Psoas muscle (tissue), 8 donors: ENCODE measurements around the gene CORO1C. TPM values are rescaled to one million over a fixed set of nuclear protein-coding genes. Genes with fewer than 3 reads are reported as not detected.
A peak's percentile ranks its signal among the peaks of the same experiment; 100 is the strongest.
"Not testable (repeated sequence)": the region's sequence is repeated elsewhere in the genome, so short reads cannot be mapped to it uniquely, and the experiment has no call there.

Experiments
- ATAC-seq, 4 donors: fragments of 200-7000 bp; cut with Tn5 transposase; one replicate each; pipeline ENCODE4 v1.9.1; 2020; ENCODE audit warnings: moderate library complexity in 3 of 4, mild to moderate bottlenecking in 2 of 4
- DNase-seq, 2 donors: peaks; one replicate each; pipeline ENCODE4 v3.0.0-alpha.2; 2020
- H3K27ac ChIP-seq: fragments of 200-600 bp; one replicate; pipeline ENCODE4 v1.8.0; 2022
- H3K27me3 ChIP-seq, 3 donors: fragments of 200-600 bp in 1 of 3; one replicate each; pipeline versions ENCODE4 v1.6.1 to v1.8.0; 2013 to 2022; ENCODE audit warnings: low read length in 2 of 3, mild to moderate bottlenecking in 2 of 3, moderate library complexity in 1 of 3; ENCODE audit not compliant: insufficient read depth in 3 of 3
- H3K36me3 ChIP-seq, 2 donors: fragments of 200-600 bp in 1 of 2; one replicate each; pipeline versions ENCODE4 v1.6.1 to v1.8.0; 2013 to 2022; ENCODE audit warnings: low read depth in 1 of 2, mild to moderate bottlenecking in 1 of 2, moderate library complexity in 1 of 2; ENCODE audit not compliant: insufficient read depth in 1 of 2
- H3K4me1 ChIP-seq: fragments of 200-600 bp; one replicate; pipeline ENCODE4 v1.8.0; 2022
- H3K4me3 ChIP-seq: fragments of 200-600 bp; one replicate; pipeline ENCODE4 v1.8.0; 2022; ENCODE audit warnings: mild to moderate bottlenecking
- H3K9me3 ChIP-seq: fragments of 200-600 bp; one replicate; pipeline ENCODE4 v1.8.0; 2022
- CTCF ChIP-seq: fragments of 200-600 bp; IDR thresholded peaks from one replicate; pipeline ENCODE4 v1.8.0; 2022; ENCODE audit warnings: antibody characterized with exemption
- WGBS, 3 donors: extraction: QIAGEN DNeasy Blood & Tissue Kit; methylation state at CpG; one replicate each; pipeline versions ENCODE4 v1.1.6 to v1.1.7; 2013; 5-methylcytosine and 5-hydroxymethylcytosine counted together
- intact Hi-C, 2 donors: fragments of 100-400 bp; cut with DNase I; formaldehyde crosslinking; loops; one replicate each; pipeline versions ENCODE4 v1.11.0 to v1.14.2; 2022
- polyA plus RNA-seq, 3 donors: library from polyadenylated mRNA; stranded (reverse); fragments of 200-250 nt; gene quantifications; one replicate each; pipeline ENCODE4 v1.2.3, GENCODE V29; 2013
- total RNA-seq, 4 donors: library from RNA; stranded (reverse); fragmentation: NEBNext Ultra II Directional in 2 of 4; extraction: Animal tissue kit (Norgen Biotek cat#: 25700) in 2 of 4; gene quantifications; one replicate each; pipeline versions ENCODE4 v1.2.1 to v1.2.4, GENCODE V29; 2021 to 2023
- donor health status: healthy with polysubstance abuse.
- donor health status: DM: no; HTN: no; CAD: no; lungs with moderate emphysema.
- donor health status: Bipolar disorder and iron deficiency.
- donor health status: healthy.
- donor health status: DM: yes; HTN: yes; CAD: no.
- donor health status: DM: no; HTN: no; CAD: no.
- donor health status: DM: no; HTN: no; CAD: no.
- donor health status: DM: yes; HTN: yes; CAD: no.

Gene CORO1C
- total and polyA plus RNA-seq, 7 donors = 16.9 to 67.1 (median 40.5) TPM

- 43 to 52% (median 47%) methylated on average over 4 of the region's 4 CpGs for WGBS, 3 donors
- DNase-seq = peak; percentile 25 to 40
These were observed 20.5 kb upstream of the CORO1C start for GRCh38 chr12:108751821-108752220.

GRCh38 chr12:108751003-108751402 is 19.7 kb upstream of the CORO1C start:
- H3K27ac ChIP-seq, H3K27me3 ChIP-seq, H3K4me1 ChIP-seq, H3K9me3 ChIP-seq, DNase-seq, intact Hi-C loops, H3K36me3 ChIP-seq, H3K4me3 ChIP-seq, ATAC-seq: not testable (repeated sequence)
- WGBS, 3 donors = 83 to 94% (median 87%) methylated on average over 4 of the region's 4 CpGs

More at GRCh38 chr12:108751821-108752220, 20.5 kb upstream of the CORO1C start:
- H3K36me3 ChIP-seq = no peaks in the 10 kb centered on the region
- H3K4me1 ChIP-seq = no peaks in the 10 kb centered on the region
- ATAC-seq = no peak
- H3K27me3 ChIP-seq = no peaks in the 10 kb centered on the region
- intact Hi-C loops = no loop called here
- no peak overlapping the region for H3K27ac ChIP-seq
- no peaks in the 10 kb centered on the region for H3K9me3 ChIP-seq
- H3K4me3 ChIP-seq = no peak overlapping the region
- TF ChIP-seq CTCF = no peak

DNA sequence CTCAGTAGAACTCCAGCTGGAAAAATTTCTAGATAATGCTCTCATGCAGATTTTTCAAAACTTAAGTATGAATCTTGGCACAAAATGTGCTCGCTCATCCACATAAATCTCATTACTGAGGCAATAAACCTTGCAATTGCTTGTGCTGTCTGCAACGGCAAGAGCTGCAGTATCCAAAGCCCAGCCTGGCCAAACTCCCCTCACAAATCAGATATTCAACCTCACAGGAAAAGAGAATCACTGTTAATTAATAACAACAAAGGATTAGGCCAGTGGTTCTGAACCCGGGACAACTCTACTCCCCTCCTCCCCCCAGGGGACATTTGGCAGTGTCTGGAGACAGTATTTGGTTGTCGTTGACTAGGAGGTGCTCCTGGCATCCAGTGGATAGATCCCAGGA is 19.2 kb upstream of the CORO1C start:
- no peaks in the 10 kb centered on the region for H3K27me3 ChIP-seq

GRCh38 chr12:108747563-108747962 is 16.2 kb upstream of the CORO1C start:
- Histone ChIP-seq H3K27ac (no peak overlapping the region), H3K27me3 (no peaks in the 10 kb centered on the region), H3K4me3 (no peak overlapping the region), H3K4me1 (no peaks in the 10 kb centered on the region), H3K36me3 (no peaks in the 10 kb centered on the region), H3K9me3 (no peaks in the 10 kb centered on the region)
- no peak for TF ChIP-seq CTCF
- WGBS, 3 donors = 96 to 99% (median 98%) methylated on average over 3 of the region's 3 CpGs
- ATAC-seq (no peak), DNase-seq (no peak)
- intact Hi-C loops = loop anchor here in 1 of 2 donors (2.0 kb wide), 1 partner anchor 17 kb away; no protein-coding TSS in a partner anchor

More for the DNA sequence above, 19.2 kb upstream of the CORO1C start:
- no peak for ATAC-seq
- DNase-seq = no peak
- no peaks in the 10 kb centered on the region for H3K4me1 ChIP-seq
- H3K36me3 ChIP-seq = no peaks in the 10 kb centered on the region
- H3K4me3 ChIP-seq = no peak overlapping the region
- H3K9me3 ChIP-seq = no peaks in the 10 kb centered on the region
- intact Hi-C loops = no loop called here
- WGBS, 3 donors = 39 to 51% (median 40%) methylated on average over 4 of the region's 4 CpGs
- no peak overlapping the region for H3K27ac ChIP-seq
- no peak for TF ChIP-seq CTCF

DNA sequence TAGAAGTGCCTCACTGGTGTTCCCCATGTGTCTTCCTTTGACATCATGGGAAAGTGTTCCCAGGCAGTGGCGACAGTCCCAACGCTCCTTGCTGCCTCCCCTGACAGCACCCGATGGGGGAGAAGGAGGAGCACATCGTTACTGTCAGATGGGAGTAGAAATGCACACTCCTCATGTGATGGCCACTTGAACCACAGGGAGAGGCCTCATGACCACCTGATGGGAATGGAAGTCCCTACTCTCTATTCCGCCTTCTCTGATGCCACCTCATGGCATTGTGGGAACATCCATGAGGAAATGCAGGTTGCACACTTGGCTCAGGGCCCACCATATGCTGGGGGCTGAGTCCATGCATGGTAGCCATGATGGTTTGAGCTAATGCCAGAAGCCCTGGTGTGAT is 14.3 kb upstream of the CORO1C start:
- Histone ChIP-seq H3K27ac (no peak overlapping the region), H3K9me3 (no peaks in the 10 kb centered on the region), H3K4me1 (no peaks in the 10 kb centered on the region), H3K27me3 (no peaks in the 10 kb centered on the region), H3K4me3 (no peak overlapping the region), H3K36me3 (no peaks in the 10 kb centered on the region)
- ATAC-seq = peak in 1 of 4 donors; percentile 27
- 86 to 95% (median 88%) methylated on average over 5 of the region's 5 CpGs for WGBS, 3 donors
- intact Hi-C loops = loop anchor here in 1 of 2 donors (2.0 kb wide), 1 partner anchor 19 kb away; no protein-coding TSS in a partner anchor
- TF ChIP-seq CTCF = no peak
- DNase-seq = no peak
